ENCODE results near the gene CRTAC1.

CRTAC1 gene

DNA sequence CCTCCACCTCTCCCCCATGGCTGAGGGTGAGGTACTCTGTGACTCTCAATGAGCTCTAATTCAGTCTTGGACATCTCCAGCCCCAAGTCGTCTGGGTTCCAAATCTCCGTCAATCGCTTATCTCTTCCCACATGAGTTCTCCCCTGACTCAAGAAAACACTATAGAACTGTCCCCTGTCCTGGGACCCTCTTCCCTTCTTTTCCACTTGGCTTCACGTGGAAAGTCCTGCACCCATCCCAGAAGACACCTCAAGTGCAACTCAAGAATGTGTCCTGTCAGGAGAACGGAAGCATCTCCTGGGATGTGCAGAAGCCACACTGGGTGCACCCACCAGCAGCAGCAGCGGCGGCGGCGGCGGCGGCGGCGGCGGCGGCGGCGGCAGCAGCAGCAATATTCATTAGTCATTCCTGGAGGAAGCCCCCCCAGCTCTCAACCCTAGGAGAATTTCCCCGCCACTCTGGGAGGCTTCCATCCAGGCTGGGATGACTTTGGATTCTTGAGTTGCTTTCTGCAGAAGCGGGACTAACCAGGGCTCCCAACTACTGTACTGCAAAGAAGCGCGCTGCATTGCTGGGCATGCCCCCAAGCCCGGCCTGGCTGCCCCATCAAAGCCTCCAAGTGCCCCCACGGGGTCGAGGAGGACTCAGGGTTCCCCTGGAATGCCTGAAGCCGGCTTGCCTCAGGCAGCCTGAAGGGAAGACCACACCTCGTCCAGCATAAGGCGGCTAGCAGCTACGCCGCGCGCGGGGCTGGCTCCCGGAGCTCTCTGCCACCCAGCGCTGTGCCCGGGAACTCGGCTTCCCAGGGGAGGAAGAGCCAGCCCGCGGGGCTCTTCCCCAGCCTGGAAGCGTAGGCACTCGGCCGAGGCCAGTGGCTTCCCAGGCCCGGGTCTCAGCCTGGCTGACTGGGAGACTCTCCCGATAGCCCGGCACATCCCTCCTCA is 1.0 kb downstream of the CRTAC1 start:
- no peak for DNase-seq (ENCODE audit: low spot score)

DNA sequence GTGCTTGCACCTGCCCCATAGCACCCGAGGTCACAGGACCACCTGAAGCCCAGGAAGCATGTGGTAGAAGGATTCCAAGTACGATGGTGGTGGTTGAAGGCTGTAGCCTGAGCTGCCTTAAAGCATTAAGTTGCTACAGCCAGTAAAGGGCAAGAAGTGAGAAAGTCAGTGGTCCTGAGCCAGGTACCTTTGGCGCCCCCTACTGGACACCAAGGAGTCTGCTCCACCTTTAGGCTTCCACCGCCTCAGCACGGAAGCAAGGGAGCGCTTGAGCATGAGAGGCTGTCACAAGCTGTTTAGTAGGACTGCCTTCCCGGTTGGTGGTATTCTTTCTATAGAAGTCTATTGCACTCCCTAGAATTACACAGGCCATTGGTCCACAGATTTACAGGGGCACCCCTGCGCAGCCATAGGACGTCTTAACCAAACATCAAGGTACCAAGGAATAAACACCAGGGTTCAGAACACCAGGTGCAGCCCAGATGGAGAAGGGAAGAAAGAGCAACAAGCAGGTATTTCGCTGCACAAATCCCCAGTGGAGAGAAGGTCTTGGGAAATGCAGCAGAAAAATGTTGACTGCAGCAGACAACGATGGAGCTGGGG is 2.2 kb downstream of the CRTAC1 start:
- DNase-seq (ENCODE audit: low spot score) = peak; percentile 13

DNA sequence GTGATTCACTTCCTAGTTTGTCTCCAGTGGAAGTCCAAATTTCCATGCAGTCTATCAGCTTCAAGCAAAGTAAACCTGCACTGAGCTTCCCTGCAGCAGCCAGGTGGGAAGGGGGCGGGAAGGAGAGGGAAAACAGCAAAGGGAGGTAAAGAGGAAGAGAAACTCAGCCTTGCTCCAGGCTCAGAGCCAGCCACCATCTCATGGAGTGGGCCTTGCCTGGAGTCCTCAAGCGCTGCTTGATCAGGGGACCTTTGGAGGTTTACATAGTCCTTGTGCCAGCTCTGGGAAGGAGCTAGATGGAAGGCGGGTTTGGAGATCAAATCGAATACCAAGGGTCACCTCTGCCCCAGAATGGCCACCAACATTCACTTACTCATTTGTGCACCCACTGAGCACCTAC is 7.4 kb downstream of the CRTAC1 start:
- no peak for DNase-seq (ENCODE audit: low spot score)

DNA sequence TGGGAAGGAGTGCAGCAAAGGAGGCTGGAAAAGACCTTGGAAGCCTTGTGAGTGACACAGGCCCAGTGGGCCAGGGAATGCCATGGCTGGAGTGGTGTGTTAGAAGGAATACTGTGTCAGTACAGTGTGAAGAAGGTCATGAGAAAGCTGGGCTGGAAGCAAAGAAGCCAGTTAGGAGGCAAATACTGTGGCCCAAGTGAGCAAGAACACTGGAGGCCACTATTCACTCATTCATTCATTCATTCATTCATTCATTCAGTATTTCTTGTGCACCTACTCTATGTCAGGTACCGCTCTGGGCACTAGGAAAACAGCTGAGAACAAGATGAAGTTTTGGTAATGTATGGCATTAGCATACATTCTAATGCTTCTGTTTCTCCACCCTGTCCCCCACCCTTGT is 9.6 kb downstream of the CRTAC1 start:
- no peak for DNase-seq (ENCODE audit: low spot score)

DNA sequence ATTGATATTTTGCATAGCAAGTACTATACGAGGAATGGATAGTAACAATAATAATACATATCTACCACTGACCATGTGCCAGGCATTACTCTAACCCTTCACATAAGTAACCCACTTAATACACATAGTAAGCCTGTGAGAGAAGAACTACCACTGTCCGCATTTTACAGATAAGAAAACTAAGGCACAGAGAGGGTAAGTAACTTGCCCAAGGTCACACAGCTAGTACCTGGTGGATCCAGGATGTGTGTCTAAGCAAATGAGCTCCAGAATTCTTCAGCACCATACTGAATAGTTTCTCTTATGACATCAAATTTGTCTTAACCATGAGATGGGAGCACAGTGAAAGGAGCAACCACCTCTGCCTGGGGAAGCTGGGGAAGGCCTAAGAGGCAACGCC is 10.2 kb downstream of the CRTAC1 start:
- DNase-seq (ENCODE audit: low spot score) = no peak

DNA sequence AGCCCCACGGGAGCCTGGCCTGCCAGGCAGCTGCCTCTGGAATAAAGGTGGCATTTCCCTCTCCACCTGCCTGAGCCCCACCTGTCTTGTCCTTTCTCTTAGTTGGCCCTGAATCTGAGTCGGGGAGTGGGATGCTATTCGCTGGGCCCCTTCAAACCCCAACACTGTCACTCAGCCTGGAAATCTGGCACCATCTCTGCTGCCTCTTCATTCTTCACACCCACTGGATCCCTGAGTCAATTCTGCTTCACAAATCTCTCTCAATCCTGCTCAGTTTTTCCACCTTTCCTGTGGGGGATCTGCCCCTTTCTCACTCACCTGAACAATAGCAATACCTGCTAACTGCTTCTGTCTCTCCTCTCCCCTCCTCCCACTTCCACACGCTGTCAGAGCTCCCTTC is 10.6 kb downstream of the CRTAC1 start:
- no peak for DNase-seq (ENCODE audit: low spot score)

DNA sequence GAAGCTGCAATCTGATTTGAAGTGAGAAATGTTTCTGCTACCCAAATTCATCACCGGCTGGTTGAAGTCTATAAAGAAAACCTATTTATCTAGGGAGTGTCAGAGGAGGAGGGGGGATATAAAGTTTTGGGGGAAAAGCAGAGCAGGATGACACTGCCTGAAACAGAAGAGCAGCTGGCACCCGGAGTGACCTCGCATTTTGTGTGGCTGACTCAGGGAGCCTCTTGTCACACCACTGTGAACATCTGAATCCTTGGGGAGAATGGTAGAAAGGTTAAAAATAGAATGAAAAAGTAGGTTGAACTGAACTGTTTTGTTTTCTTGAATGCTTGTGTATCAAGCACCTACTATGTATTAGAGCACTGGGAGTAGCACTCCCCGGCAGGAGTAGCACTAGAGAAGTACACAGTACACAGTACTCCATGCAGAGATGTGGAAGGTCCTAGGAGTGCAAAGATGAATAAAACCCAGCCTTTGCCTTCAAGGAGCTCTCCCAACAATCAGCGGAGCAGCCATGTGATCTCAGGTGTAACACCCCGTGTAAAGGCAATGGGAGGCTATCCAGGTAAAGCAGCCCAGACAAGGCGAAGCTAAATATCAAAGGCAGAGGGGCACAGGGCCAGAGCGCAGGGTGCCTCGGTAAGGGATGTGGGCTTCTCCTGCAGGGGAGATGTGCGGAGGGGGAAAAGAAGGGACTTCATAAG is 13.5 kb downstream of the CRTAC1 start:
- DNase-seq (ENCODE audit: low spot score) = no peak

DNA sequence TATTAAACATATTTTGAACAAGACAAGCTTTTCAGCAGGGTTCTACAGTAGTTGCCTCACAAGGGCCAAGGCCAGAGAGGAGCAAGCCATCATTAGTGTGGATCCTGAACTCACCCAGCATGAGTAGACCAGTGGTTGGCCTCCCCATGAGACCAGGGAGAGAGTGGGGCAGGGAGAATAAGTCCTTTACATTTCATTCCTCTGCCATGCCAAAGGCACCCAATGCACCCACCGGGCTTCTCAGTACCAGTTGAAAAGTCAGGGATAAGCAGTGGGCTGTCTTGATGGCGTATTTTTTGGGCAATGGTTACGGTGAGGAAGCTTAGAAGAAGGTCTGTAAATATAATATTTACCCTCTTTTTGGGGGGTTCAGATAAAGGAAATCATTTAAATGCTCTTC is 16.6 kb downstream of the CRTAC1 start:
- DNase-seq (ENCODE audit: low spot score) = no peak

DNA sequence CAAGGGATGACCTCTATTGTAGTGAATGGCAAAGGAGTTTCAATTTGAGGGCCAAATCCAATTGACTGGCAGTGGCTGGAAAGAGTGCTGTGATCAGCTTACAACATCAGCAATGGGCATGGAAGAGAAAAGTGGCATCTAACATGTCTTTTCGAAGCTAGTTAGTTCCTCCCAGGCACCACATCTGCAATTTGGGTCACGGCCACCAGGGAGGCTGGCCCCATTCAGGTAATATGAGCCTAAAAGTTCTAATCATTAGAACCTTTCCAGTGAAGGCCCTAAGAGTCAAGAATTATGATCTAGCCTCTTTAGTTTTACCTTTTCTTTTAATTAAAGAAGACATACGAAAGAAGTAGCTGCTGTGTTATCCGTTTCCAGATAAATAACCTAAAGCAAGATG is 17.3 kb downstream of the CRTAC1 start:
- no peak for DNase-seq (ENCODE audit: low spot score)

DNA sequence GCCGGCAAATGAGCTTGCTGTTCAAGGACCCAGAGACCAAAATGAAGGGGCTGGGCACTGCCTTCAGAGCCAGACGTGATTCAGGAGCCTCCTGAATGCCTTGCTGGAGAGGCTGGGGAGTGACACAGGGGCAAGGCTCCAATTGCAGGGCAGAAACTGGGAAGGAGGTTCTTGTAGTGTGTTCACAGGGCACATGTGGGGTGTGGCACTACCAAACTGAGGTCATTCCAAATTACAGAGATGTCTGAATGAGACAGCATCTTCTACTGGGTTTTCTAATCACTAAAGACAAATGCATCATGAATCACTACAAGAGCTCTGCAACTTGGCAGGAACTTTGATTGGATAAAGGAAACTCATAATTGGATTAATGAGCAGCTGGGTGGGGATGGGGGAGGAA is 17.8 kb downstream of the CRTAC1 start:
- DNase-seq (ENCODE audit: low spot score) = no peak

DNA sequence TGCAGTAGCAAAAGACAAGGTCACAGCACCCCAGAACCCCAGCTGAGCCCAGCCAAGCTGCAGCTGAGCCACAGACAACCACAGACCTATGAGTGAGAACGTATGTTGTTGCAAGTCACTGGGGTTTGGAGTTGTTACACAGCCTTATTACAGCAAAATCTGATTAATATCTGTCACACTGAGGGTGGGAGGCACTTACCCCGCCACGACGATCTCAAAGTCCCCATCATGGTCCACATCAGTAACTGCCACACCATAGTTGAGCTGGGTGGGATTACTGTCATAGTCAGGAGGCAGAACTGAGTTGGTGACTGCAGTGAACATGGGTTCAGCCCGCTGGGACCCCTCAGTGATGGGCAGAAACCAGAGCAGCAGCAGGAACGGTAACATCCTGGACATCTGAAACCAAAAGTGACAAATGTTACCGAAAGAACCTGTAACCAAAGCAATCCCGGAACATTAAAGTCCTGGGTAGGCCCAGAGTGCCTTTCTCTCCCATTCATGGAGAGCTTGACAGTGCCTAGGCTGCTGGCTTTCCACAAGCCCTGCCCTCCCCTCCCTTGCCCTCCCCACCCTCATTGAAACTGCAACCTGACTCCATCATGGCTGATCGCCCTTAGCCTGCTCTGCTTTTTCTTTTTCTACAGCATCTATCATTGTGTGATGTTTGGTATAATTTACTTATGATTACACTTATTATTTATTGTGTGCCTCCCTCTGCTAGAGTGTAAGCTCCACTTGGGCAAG is 19.3 kb downstream of the CRTAC1 start:
- no peak for DNase-seq (ENCODE audit: low spot score)

DNA sequence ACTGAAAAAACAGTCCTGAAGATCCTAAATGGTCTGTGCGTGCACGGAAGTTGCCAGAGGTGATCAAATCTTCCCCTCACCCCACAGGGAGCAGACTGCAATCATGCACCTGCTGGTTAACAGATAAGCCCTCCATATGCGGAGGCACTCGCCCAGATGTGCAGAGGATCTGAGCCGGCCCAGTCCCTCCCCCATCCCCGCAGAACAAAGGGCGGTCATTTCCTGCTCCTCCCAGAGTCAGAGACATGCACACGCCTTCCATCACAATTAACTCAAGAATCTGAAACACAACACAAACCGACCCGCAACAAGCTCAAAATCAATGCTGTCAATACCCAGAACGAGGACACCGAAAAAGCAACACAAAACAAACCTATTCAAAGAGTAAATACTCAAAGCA is 24.2 kb downstream of the CRTAC1 start:
- no peak for DNase-seq (ENCODE audit: low spot score)

DNA sequence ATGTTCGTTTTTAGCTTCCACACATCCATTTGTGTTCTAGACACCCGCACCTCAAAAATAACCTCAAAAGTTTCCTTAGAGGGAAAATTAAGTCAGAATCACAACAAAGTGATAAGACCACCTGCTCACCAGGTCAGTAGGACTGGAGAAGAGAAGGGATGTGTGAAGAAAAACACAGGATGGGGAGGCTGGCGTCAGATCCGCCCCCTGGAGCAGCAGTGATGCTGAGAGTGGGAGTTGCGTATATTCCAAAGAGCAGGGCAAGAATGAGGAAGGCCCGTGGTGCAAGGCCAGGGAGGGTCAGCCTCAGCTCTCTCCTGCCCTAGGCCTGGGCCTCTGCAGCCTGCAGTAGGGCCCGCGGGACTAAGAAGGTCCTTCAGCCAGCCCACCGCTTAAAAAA is 28.7 kb downstream of the CRTAC1 start:
- DNase-seq (ENCODE audit: low spot score) = no peak

DNA sequence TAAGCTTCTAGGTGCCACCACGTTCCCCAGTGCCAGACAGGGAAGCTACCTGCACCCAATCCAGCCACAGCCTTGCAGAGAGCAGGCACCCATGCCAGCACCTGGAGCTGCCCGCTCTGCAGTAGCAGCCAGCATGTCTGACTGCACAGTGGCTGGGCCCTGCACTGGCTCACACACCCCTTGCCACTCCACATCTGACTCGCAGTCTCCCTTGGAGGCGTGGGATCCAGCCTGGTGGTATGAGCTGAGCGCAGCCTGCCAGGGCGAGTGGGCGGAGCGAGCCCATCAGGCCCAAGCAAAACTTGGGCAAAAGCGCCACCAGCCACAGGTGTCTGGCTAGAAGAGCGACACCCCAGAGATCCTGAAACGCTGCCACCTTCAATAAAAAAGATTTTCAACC is 30.1 kb downstream of the CRTAC1 start:
- no peak for DNase-seq (ENCODE audit: low spot score)

DNA sequence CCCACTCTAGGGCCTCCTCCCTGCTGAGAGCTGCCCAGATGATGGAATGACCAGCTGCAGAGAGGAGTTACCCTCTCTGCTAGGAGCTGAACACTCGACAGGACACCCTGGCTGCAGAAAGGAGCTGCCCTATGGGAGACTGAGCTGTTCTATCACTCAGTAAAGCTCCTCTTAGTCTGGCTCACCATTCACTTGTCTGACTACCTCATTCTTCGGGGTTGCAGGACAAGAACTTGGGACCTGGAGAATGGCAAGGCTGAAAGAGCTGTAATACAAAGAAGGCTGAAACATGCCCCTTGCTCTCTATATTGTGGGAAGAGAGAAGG is 30.5 kb downstream of the CRTAC1 start:
- DNase-seq (ENCODE audit: low spot score) = no peak

DNA sequence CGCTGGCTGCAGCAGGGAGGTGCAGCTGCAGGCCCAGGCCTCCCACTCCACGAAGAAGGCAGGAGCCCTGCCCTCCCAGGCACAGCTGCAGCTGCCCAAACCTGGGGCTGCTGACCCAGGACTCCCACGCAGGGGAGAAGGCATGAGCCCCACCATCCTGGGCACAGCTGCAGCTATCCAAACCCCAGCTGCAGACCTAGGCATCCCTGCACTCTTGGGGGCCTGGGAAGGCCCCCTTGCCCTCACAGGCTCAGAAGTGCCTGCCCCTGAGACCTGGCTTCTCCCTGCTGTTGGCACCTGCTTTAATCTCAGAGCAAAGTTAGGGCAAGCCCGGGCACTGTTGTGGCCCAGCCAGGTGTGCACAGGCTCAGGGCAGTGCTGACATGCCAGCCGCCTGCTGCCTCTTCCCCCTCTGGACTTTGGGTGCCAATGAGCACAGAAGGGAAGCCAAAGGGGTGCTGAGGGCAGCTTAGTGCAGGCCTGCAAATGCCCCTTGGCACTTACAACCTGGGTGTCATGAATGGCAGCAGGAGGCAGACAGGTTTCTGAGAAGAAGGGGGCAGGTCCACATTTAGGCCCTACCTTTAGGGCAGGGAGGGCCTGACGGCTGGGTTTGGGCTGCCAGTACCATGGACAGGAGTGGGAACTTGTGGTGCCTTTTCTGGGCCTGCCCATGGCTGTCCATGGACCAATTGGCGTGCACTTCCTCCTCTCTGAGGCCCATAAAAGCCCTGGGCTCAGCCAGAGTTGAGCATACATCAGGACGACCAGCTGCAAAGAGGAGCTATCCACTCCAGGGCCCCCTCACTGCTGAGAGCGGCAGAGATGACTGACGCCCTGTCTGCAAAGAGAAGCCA is 31.1 kb downstream of the CRTAC1 start:
- no peak for DNase-seq (ENCODE audit: low spot score)

DNA sequence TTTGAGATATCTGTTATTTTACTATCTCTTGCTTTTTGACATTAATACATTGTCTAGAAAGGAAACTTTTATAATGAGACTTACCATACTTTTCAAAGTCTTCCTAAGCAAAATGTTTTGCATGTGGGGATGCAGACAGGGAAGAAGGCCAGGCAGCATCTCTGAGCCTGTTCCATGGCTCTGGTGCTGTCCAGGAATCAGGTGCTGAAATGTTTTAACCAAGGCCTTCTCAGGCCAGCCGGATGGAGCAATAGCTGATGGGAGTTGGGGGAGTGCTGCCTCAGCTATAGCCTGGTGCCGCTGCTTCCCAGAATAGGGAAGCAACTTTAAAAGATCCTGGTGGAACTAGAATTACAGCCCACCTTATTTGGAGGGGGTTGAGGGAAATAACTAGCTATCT is 38.5 kb downstream of the CRTAC1 start:
- no peak for DNase-seq (ENCODE audit: low spot score)

DNA sequence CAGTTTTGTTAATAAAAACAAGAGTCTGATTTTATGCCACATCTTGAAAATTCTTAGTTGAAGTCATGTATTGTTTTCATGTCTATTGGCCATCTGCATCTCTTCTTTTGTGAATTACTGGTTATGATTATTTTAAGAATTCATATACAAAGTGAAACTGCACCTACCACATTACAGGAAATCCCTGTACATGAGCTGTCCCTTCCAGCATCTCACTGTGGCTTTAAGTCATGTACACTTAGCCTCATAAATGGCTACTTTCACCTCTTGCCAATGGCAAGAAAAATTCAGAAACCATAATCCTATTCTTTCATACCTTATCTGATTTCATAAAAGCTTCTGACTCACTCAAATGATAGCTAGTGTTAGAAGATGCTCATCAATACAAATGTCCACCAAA is 48.6 kb downstream of the CRTAC1 start:
- DNase-seq (ENCODE audit: low spot score) = no peak

DNA sequence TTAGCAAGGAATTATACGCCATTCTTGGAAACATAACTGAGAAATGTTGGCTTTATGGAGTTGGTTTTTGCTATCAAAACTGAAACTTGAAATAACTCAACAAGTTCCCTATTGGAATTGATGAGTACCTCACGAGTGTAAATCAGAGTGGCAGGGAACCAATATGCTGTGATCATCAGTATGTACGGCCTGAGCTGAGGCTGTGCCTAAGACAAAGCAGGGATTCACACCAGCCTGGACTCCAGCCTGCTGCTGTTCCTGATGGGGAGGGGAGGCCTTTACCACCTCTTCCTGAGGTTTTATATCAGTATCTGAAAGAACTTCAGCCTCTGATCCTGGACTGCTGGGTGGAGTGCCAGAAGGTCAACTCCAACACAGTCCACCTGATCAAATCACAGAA is 52.7 kb downstream of the CRTAC1 start:
- DNase-seq (ENCODE audit: low spot score) = no peak

DNA sequence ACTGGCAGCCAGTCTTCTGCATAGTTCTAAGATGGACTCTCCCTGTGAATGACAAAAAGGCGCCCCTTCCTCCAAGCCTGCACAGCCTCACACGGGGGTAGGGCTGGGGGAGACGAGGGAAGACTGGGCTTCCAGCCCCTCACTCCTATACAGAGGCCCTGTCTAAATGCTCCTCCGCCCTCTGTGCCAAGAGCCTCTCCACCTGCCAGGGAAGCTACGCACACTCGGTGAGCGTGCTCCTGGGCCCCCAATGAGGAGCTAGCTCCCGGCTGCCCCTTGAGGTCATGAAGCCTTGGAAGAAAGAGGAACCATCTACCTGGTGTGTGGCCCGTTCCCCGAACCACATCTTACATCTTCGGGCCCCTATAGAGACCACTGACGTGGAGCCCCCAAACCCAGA is 54.8 kb downstream of the CRTAC1 start:
- no peak for DNase-seq (ENCODE audit: low spot score)
